SK-N-SH (cell line): ENCODE results near the gene TTC7B. TPM values are rescaled to one million over a fixed set of nuclear protein-coding genes. Genes with fewer than 3 reads are reported as not detected.

Experiments
- CTCF ChIA-PET: fragments of 300-600, 350-600 bp; formaldehyde crosslinking; extraction: SDS; loops from one replicate; lab custom pipeline; 2021; lab: Yijun Ruan, JAX
- POLR2A ChIA-PET: fragments of 350-600 bp; sonication (Branson Sonifier 250); formaldehyde crosslinking; extraction: SDS; loops from one replicate; lab custom pipeline; 2020; ENCODE audit warnings: antibody characterized with exemption, inconsistent platforms; lab: Yijun Ruan, JAX
- DNase-seq: peaks from one replicate; pipeline ENCODE4 v3.0.0; 2012
- H2AFZ ChIP-seq: fragments of 200-600 bp; sonication (generic); 2 replicates; pipeline ENCODE4 v1.8.1; 2016; ENCODE audit warnings: antibody characterized with exemption, mild to moderate bottlenecking, low read depth
- H3F3A ChIP-seq: fragments of 200-600 bp; sonication (generic); replicated peaks from 2 replicates; pipeline ENCODE3; 2016; ENCODE audit warnings: antibody characterized with exemption, mild to moderate bottlenecking; ENCODE audit not compliant: insufficient read depth
- H3K27ac ChIP-seq, 2 experiments: fragments of 200-500 bp in 1 of 2; fragments of 200-600 bp in 1 of 2; sonication (Bioruptor generic) in 1 of 2; sonication (generic), shearing (Covaris generic) in 1 of 2; 2 replicates each; pipeline versions ENCODE4 v1.5.1 to v1.6.1; 2014 to 2016; ENCODE audit warnings: low read depth in 2 of 2, inconsistent platforms in 1 of 2, low read length in 1 of 2, mild to moderate bottlenecking in 1 of 2, mixed read lengths in 1 of 2
- H3K27me3 ChIP-seq: fragments of 200-600 bp; sonication (generic), shearing (Covaris generic); 2 replicates; pipeline ENCODE4 v1.6.1; 2016; ENCODE audit warnings: mixed run types; ENCODE audit not compliant: insufficient read depth
- H3K36me3 ChIP-seq, 2 experiments: fragments of 200-500 bp in 1 of 2; fragments of 200-600 bp in 1 of 2; sonication (Bioruptor generic) in 1 of 2; sonication (generic) in 1 of 2; replicated peaks in 1 of 2; 2 replicates each; pipeline versions ENCODE3 to v1.5.1; 2014 to 2016; ENCODE audit warnings: low read length in 1 of 2, mild to moderate bottlenecking in 1 of 2; ENCODE audit not compliant: insufficient read depth in 2 of 2, control insufficient read depth in 1 of 2
- H3K4me1 ChIP-seq, 2 experiments: fragments of 200-500 bp in 1 of 2; fragments of 200-600 bp in 1 of 2; sonication (Bioruptor generic) in 1 of 2; sonication (generic), shearing (Covaris generic) in 1 of 2; 2 replicates each; pipeline versions ENCODE4 v1.5.1 to v1.6.1; 2014 to 2016; ENCODE audit warnings: low read depth in 1 of 2, low read length in 1 of 2, mixed run types in 1 of 2; ENCODE audit not compliant: insufficient read depth in 2 of 2, control insufficient read depth in 1 of 2
- H3K4me2 ChIP-seq: fragments of 200-600 bp; sonication (generic), shearing (Covaris generic); 2 replicates; pipeline ENCODE4 v1.6.1; 2017; ENCODE audit warnings: mixed run types
- H3K4me3 ChIP-seq, 2 experiments: fragments of 200-500 bp in 1 of 2; fragments of 200-600 bp in 1 of 2; sonication (Bioruptor generic) in 1 of 2; sonication (generic), shearing (Covaris generic) in 1 of 2; 2 replicates each; pipeline versions ENCODE4 v1.5.1 to v1.8.1; 2014 to 2016; ENCODE audit warnings: low read depth in 2 of 2, inconsistent platforms in 1 of 2, low read length in 1 of 2, mild to moderate bottlenecking in 1 of 2, mixed read lengths in 1 of 2, moderate library complexity in 1 of 2
- H3K79me2 ChIP-seq: fragments of 200-600 bp; sonication (generic); 2 replicates; pipeline ENCODE4 v1.8.1; 2017; ENCODE audit warnings: mild to moderate bottlenecking; ENCODE audit not compliant: insufficient read depth
- H3K9ac ChIP-seq: fragments of 200-600 bp; sonication (generic); 2 replicates; pipeline ENCODE4 v1.6.1; 2017; ENCODE audit warnings: mixed run types
- H3K9me2 ChIP-seq: fragments of 200-600 bp; sonication (generic); 2 replicates; pipeline ENCODE4 v1.6.1; 2017; ENCODE audit warnings: mixed run types
- H3K9me3 ChIP-seq: fragments of 200-600 bp; sonication (generic); 2 replicates; pipeline ENCODE4 v1.6.1; 2017; ENCODE audit warnings: mixed run types, mild to moderate bottlenecking, moderate library complexity
- H4K20me1 ChIP-seq: fragments of 200-600 bp; sonication (generic); 2 replicates; pipeline ENCODE4 v1.6.1; 2017; ENCODE audit warnings: mild to moderate bottlenecking, mixed run types; ENCODE audit not compliant: insufficient read depth
- CHD2 ChIP-seq: fragments of 150-350 bp; IDR thresholded peaks from 2 replicates; pipeline ENCODE4 v1.6.1; 2018; ENCODE audit warnings: low read length; ENCODE audit not compliant: partially characterized antibody
- CTCF ChIP-seq: fragments of 200-600 bp; sonication (generic); IDR thresholded peaks from 2 replicates; pipeline ENCODE4 v1.6.1; 2017; ENCODE audit warnings: antibody characterized with exemption, mild to moderate bottlenecking, moderate library complexity
- ELF1 ChIP-seq: IDR thresholded peaks from 2 replicates; pipeline ENCODE4 v1.4.0; 2012
- EP300 ChIP-seq, 2 experiments: IDR thresholded peaks; 2 replicates each; pipeline versions ENCODE4 v1.4.0 to v1.6.1; 2012; ENCODE audit warnings: borderline replicate concordance in 1 of 2, low read depth in 1 of 2, low read length in 1 of 2
- FOXM1 ChIP-seq: IDR thresholded peaks from 2 replicates; pipeline ENCODE4 v1.4.0; 2012; ENCODE audit warnings: low read depth, mild to moderate bottlenecking
- GABPA ChIP-seq: IDR thresholded peaks from 2 replicates; pipeline ENCODE4 v1.4.0; 2012; ENCODE audit warnings: low read depth, mild to moderate bottlenecking
- GATA2 ChIP-seq: sonication (generic); formaldehyde crosslinking; IDR thresholded peaks from 2 replicates; pipeline ENCODE4 v1.5.0; 2020; ENCODE audit warnings: mild to moderate bottlenecking, missing genetic modification reagents
- IRF3 ChIP-seq: fragments of 150-350 bp; IDR thresholded peaks from 2 replicates; pipeline ENCODE4 v1.6.1; 2016; ENCODE audit warnings: mild to moderate bottlenecking, low read depth, low read length
- JUND ChIP-seq: IDR thresholded peaks from 2 replicates; pipeline ENCODE4 v1.4.0; 2012
- MAX ChIP-seq: IDR thresholded peaks from 2 replicates; pipeline ENCODE4 v1.4.0; 2012; ENCODE audit warnings: low read depth
- MEF2A ChIP-seq: IDR thresholded peaks from 2 replicates; pipeline ENCODE4 v1.4.0; 2012; ENCODE audit warnings: low read depth, borderline replicate concordance
- NFIC ChIP-seq: IDR thresholded peaks from 2 replicates; pipeline ENCODE4 v1.4.0; 2012; ENCODE audit warnings: borderline replicate concordance
- NRF1 ChIP-seq: IDR thresholded peaks from 2 replicates; pipeline ENCODE4 v1.6.1; 2012; ENCODE audit warnings: low read depth, mild to moderate bottlenecking, low read length
- POLR2AphosphoS5 ChIP-seq: IDR thresholded peaks from 2 replicates; pipeline ENCODE4 v1.6.1; 2012; ENCODE audit warnings: low read depth, low read length
- RAD21 ChIP-seq: IDR thresholded peaks from 2 replicates; pipeline ENCODE4 v1.6.1; 2012; ENCODE audit warnings: mild to moderate bottlenecking, low read length
- RCOR1 ChIP-seq: fragments of 150-350 bp; IDR thresholded peaks from 2 replicates; pipeline ENCODE4 v1.6.1; 2017; ENCODE audit warnings: antibody characterized with exemption, low read length
- SMC3 ChIP-seq: IDR thresholded peaks from 2 replicates; pipeline ENCODE4 v1.6.1; 2012; ENCODE audit warnings: low read depth, low read length, improper control_type of control experiment
- TAF1 ChIP-seq: IDR thresholded peaks from 2 replicates; pipeline ENCODE4 v1.6.1; 2012; ENCODE audit warnings: low read depth, mild to moderate bottlenecking, low read length, moderate library complexity, borderline replicate concordance
- TCF12 ChIP-seq: IDR thresholded peaks from 2 replicates; pipeline ENCODE4 v1.4.0; 2012
- TEAD4 ChIP-seq: IDR thresholded peaks from 2 replicates; pipeline ENCODE4 v1.4.0; 2012; ENCODE audit warnings: mild to moderate bottlenecking, borderline replicate concordance; ENCODE audit not compliant: insufficient read depth
- USF1 ChIP-seq: IDR thresholded peaks from 2 replicates; pipeline ENCODE4 v1.4.0; 2012; ENCODE audit warnings: low read depth, borderline replicate concordance
- USF2 ChIP-seq: fragments of 150-350 bp; IDR thresholded peaks from 2 replicates; pipeline ENCODE4 v1.6.1; 2017; ENCODE audit warnings: antibody characterized with exemption, low read length, low read depth, borderline replicate concordance
- YY1 ChIP-seq: IDR thresholded peaks from 2 replicates; pipeline ENCODE4 v1.4.0; 2012; ENCODE audit warnings: low read depth, mild to moderate bottlenecking
- WGBS: methylation state at CpG from one replicate; pipeline ENCODE4 v1.1.6; 2017; ENCODE audit warnings: low lambda C conversion rate; 5-methylcytosine and 5-hydroxymethylcytosine counted together
- polyA plus RNA-seq, 3 experiments: library from polyadenylated mRNA; depleted of rRNA; stranded (reverse); fragments of >200 nt; gene quantifications; 2 replicates each; pipeline ENCODE4 v1.2.3, GENCODE V29; 2012

TTC7B gene
- polyA plus RNA-seq, 1 of the 3 experiments (the other 2 are of a cell fraction), result 43.1 TPM

GRCh38 chr14:90664911-90665310 is 151.3 kb downstream of the TTC7B start:
- no peaks in the 10 kb centered on the region for H3K9me3 ChIP-seq
- peaks cover 0 to 8% of the 10 kb centered on the region in 2 experiments for H3K36me3 ChIP-seq
- no peak overlapping the region for H2AFZ ChIP-seq
- H3K79me2 ChIP-seq, result no peaks in the 10 kb centered on the region
- DNase-seq, result no peak
- H3K27me3 ChIP-seq, result no peaks in the 10 kb centered on the region
- H3K4me2 ChIP-seq, result no peak overlapping the region
- H3K27ac ChIP-seq, result no peak overlapping the region
- no peaks in the 10 kb centered on the region for H3F3A ChIP-seq
- H3K9me2 ChIP-seq, result no peaks in the 10 kb centered on the region
- 90% methylated on average over 1 of the region's 1 CpG for WGBS
- CTCF ChIA-PET, result interaction anchor here (0.8 kb wide), 1 partner anchor 28 kb away, joined by 3 read pairs; no protein-coding TSS in a partner anchor
- no peak for TF ChIP-seq NRF1
- TF ChIP-seq EP300 (IDR thresholded peaks at IDR 0.05; ENCODE audit: borderline replicate concordance in 1 of 2, low read depth in 1 of 2, low read length in 1 of 2), result no peak
- no peak for TF ChIP-seq TAF1
- TF ChIP-seq MEF2A, result no peak
- no peak for TF ChIP-seq TCF12
- TF ChIP-seq GATA2 (CRISPR knock-in tag), result no peak
- TF ChIP-seq POLR2AphosphoS5, result no peak
- TF ChIP-seq RAD21, result no peak
- no peak for TF ChIP-seq CHD2
- no peak for TF ChIP-seq NFIC
- TF ChIP-seq MAX, result no peak
- TF ChIP-seq YY1, result no peak
- TF ChIP-seq USF1, result no peak
- no peak for TF ChIP-seq ELF1
- TF ChIP-seq CTCF, result no peak
- H3K4me1 ChIP-seq, result peaks cover 3 to 4% of the 10 kb centered on the region in 2 experiments; a peak in 1 of 4 replicates
- POLR2A ChIA-PET, result no interaction called here
- no peak overlapping the region for H3K4me3 ChIP-seq
- H4K20me1 ChIP-seq, result no peaks in the 10 kb centered on the region
- H3K9ac ChIP-seq, result no peak overlapping the region

GRCh38 chr14:90663680-90664079 is 152.6 kb downstream of the TTC7B start:
- Histone ChIP-seq H4K20me1 (no peaks in the 10 kb centered on the region), H3K9me3 (no peaks in the 10 kb centered on the region), H3K27ac (no peak overlapping the region), H3K4me3 (no peak overlapping the region), H3K9ac (no peak overlapping the region), H3K4me2 (no peak overlapping the region), H3K79me2 (no peaks in the 10 kb centered on the region), H3K36me3 (peaks cover 0 to 2% of the 10 kb centered on the region in 2 experiments), H2AFZ (no peak overlapping the region), H3K9me2 (no peaks in the 10 kb centered on the region), H3K27me3 (no peaks in the 10 kb centered on the region), H3F3A (no peaks in the 10 kb centered on the region), H3K4me1 (peaks cover 3 to 8% of the 10 kb centered on the region in 2 experiments; a peak in 1 of 4 replicates)
- ChIA-PET POLR2A (no interaction called here), CTCF (interaction anchor here (1.1 to 1.9 kb wide), 2 partner anchors 11 to 33 kb away, joined by 3 to 6 read pairs; no protein-coding TSS in a partner anchor)
- WGBS, result 100% methylated on average over 5 of the region's 5 CpGs
- DNase-seq, result no peak
- no peak for TF ChIP-seq NFIC
- TF ChIP-seq ELF1, result no peak
- no peak for TF ChIP-seq JUND
- no peak for TF ChIP-seq GABPA
- TF ChIP-seq CTCF, result no peak
- no peak for TF ChIP-seq SMC3
- no peak for TF ChIP-seq TEAD4
- TF ChIP-seq YY1, result no peak
- no peak for TF ChIP-seq CHD2
- TF ChIP-seq IRF3, result no peak
- no peak for TF ChIP-seq FOXM1
- TF ChIP-seq USF2, result no peak
- TF ChIP-seq RCOR1, result no peak
- TF ChIP-seq TCF12, result no peak
